GM18502 (cell line): Measurements from ENCODE around the gene ANKEF1.
"Not testable (repeated sequence)": the region's sequence is repeated elsewhere in the genome, so short reads cannot be mapped to it uniquely, and the experiment has no call there.

Source experiments
- ATAC-seq: cut with Tn5 transposase; IDR thresholded peaks from one replicate; pipeline ENCODE4 v1.9.1; 2021; ENCODE audit warnings: mild to moderate bottlenecking; ENCODE audit not compliant: unreplicated experiment, poor library complexity

ANKEF1 gene

GRCh38 chr20:10031451-10032215 is 3.2 kb upstream of the ANKEF1 start:
- ATAC-seq = not testable (repeated sequence)

GRCh38 chr20:10032269-10032668 is 2.5 kb upstream of the ANKEF1 start:
- not testable (repeated sequence) for ATAC-seq

DNA sequence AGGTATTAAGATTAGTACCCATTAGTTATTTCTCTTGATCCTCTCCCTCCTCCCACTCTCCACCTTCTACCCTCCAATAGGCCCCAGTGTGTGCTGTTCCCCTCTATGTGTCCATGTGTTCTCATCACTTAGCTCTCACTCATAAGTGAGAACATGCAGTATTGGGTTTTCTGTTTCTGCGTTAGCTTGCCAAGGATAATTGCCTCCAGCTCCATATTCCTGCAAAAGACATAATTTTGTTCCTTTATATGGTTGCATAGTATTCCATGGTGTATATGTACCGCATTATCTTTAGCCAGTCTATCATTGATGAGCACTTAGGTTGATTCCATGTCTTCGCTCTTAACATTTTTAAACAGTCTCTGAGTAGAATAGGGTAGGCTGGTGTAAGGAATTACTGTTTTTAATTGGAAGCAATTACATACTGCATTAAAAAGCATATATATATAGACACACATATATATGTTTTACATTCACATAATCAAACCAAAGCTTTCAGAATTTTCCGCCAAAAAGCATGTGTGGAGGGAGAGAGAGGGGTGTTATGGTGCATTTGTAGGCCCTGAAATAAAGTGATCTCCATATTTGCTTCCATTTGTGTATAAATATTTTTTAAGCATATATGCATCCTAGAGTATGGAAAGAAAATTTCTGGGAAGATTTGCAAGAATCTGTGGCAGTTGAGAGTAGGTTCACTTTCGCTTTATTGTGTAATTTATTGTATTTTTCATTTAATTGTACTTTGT is 709 bp upstream of the ANKEF1 start:
- ATAC-seq = no peak

DNA sequence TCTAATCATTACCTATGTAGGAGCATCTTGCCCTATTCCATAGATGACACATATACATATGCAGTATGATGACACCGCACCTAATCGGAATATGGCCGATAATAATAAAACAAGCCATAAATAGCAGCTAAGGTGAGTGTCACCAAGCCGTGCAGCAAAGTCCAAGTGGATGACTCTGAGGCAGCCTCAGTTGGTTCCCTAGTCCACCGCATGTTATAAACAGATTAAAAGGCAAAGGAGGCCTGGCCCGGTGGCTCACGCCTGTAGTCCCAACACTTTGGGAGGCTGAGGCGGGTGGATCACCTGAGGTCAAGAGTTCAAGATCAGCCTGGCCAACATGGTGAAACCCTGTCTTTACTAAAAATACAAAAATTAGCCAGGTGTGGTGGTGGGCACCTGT is 1.5 kb downstream of the ANKEF1 start:
- ATAC-seq = not testable (repeated sequence)

- ATAC-seq = no peak
Measured at GRCh38 chr20:10040070-10040975, 5.5 kb downstream of the ANKEF1 start.

DNA sequence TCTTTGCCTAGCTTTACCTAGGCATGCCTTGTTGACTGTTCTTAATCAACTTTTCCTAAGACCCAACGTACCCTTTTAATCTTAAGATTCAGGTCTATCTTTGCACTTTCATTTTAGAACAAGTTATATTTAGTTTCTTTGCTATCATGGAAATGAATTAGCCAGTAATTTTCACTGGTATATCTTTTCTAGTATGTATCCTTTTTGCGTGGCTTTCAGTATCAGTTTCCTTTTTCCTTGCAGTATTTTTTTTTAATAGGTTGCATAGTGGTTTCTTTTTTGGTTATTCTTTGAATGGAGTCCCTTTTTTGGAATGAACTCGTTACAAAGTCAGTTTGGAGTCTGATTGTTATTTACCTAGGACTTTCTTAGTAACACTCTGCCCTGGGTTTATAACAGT is 7.3 kb downstream of the ANKEF1 start:
- ATAC-seq = no peak

GRCh38 chr20:10047427-10047826 is 12.6 kb downstream of the ANKEF1 start:
- no peak for ATAC-seq

GRCh38 chr20:10051185-10051584 is 16.4 kb downstream of the ANKEF1 start:
- no peak for ATAC-seq

GRCh38 chr20:10059006-10059405 is 24.2 kb downstream of the ANKEF1 start:
- no peak for ATAC-seq

DNA sequence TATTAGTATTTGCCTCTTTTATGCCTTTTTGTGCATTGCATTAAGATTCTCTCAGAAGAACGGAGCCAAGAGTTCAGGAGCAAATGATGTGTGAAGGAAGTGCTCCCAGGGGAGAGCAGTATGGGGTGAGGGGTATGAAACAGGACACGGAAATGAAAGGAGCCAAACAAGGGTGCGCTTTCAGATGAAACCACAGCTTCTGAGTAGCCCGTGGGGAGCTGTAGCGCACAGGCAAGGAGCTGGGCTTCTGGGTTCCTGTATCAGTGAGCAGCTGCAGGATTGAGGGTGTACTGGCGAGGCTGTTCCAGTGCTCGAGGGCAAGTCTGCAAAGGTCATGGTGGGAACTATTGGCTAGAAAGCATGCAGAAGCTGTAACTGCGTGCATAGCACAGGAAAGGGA is 25.4 kb downstream of the ANKEF1 start:
- ATAC-seq = peak; percentile 89

GRCh38 chr20:10061641-10062040 is 26.9 kb downstream of the ANKEF1 start:
- ATAC-seq = no peak

GRCh38 chr20:10063482-10063881 is 28.7 kb downstream of the ANKEF1 start:
- no peak for ATAC-seq

- no peak for ATAC-seq
Measured at GRCh38 chr20:10064611-10065010, 29.8 kb downstream of the ANKEF1 start.

- no peak for ATAC-seq
Measured at GRCh38 chr20:10065154-10065833, 30.5 kb downstream of the ANKEF1 start.

DNA sequence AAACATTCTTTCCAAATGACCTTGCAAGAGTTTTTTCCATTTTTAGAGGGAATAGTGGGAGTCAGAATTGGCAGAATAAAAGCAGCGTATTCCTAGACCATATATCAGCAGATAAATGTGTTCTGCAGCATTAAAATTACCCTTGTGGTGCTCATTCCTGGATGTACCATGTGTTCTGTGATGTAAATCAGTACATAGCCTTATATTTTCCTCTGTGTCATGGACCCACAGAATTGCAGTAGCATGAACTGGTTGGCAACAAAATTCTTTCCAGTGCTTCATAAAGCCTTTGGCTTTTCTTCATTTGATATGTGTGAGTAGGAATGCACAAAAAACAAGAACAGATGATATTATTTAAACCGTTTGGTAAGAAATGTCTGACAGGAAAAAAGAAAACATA is 32.5 kb downstream of the ANKEF1 start:
- no peak for ATAC-seq

GRCh38 chr20:10074513-10074912 is 39.7 kb downstream of the ANKEF1 start:
- ATAC-seq = peak; percentile 69

- no peak for ATAC-seq
Measured at GRCh38 chr20:10075606-10076005, 40.8 kb downstream of the ANKEF1 start.

DNA sequence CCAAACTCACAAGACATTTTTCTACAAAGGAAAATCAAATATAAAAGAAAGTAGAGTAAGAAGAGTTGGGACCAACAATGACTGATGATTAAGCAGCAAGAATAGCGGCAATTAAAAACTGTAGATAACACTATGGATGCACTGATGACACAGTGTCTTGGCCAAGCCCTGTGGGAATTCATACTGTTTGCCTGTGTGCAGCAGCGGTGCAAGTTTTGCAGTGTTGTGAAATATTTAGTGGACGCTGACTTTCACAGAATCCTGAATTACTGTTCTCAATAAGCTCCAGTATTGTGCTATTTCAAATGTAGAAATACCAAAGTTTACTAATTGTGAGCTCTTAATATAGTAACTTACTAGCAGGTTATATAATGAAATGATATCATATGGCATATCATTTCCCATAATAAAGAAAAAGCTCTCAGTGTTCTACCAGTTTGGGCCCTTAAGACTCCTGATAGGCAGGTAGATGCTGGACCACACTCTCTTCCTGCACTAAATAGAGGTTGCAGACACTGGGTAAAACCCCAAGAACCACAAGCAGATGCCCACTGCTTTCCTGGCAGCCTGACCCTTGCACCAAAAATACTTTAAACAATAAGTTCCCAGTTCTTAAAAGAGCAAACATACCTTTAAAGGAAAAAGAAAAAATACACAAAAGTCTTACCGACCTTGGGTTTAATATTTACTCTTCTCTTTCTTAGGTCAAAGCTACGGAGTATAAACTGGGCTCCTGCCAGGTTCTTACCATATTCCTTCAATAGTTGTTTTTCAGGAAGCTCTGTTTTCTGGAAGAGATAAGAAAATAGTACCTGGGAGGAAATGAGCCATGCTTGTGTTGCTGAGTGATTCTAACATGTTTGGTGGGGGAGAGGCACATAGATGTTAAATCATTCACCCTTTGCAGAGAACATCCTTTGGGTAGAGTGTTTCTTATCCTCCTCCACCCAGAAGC is 41.6 kb downstream of the ANKEF1 start:
- no peak for ATAC-seq

- ATAC-seq = no peak
Measured at GRCh38 chr20:10077081-10077471, 42.3 kb downstream of the ANKEF1 start.
